Testis (tissue), 2 donors: Measurements from ENCODE around the gene CRABP2.

Source experiments
- CTCF ChIP-seq, 3 experiments: fragments of 450-650 bp in 2 of 3; fragments of 200-600 bp in 1 of 3; sonication (generic) in 1 of 3; IDR thresholded peaks; one replicate each; pipeline ENCODE4 v1.5.1; 2016 to 2019; ENCODE audit warnings: antibody characterized with exemption in 3 of 3, mild to moderate bottlenecking in 2 of 3, moderate library complexity in 1 of 3
- POLR2A ChIP-seq: fragments of 450-650 bp; IDR thresholded peaks from one replicate; pipeline ENCODE4 v1.6.1; 2017; ENCODE audit warnings: antibody characterized with exemption, mild to moderate bottlenecking, moderate library complexity

GRCh38 chr1:156717351-156717750, 12.0 kb upstream of the CRABP2 start:
- TF ChIP-seq POLR2A (no peak), CTCF (IDR thresholded peaks at IDR 0.05) (no peak)
